Inflammatory macrophage treated with lipopolysaccharide for 4 hours (primary cell): ENCODE measurements around the gene MYO1F.
"Not testable (repeated sequence)": the region's sequence is repeated elsewhere in the genome, so short reads cannot be mapped to it uniquely, and the experiment has no call there.

Experiments used
- DNase-seq: peaks from one replicate; pipeline ENCODE4 v3.0.0-alpha.2; 2020

Gene MYO1F

GRCh38 chr19:8596168-8596567, 18.9 kb upstream of the MYO1F start:
- no peak for DNase-seq

DNA sequence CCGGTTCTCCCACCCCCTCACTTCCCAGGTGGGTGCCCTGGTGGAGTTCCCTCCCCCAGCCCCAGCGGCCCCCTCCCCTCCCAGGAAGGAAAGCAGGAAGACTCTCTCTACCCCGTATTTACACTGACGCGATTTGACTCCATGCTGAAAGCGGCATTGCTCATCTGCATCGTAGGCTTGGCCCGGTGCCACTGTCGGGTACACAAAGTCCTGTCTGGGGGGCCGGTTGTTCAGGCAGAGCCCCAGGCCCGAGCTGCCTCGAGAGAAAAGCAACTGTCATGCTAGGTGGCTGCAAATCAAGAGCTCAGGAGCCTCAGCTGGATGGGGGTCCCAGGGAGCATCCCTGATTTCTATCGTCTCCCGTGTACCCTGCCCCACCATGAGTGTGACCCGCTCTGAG, 18.4 kb upstream of the MYO1F start:
- no peak for DNase-seq

DNA sequence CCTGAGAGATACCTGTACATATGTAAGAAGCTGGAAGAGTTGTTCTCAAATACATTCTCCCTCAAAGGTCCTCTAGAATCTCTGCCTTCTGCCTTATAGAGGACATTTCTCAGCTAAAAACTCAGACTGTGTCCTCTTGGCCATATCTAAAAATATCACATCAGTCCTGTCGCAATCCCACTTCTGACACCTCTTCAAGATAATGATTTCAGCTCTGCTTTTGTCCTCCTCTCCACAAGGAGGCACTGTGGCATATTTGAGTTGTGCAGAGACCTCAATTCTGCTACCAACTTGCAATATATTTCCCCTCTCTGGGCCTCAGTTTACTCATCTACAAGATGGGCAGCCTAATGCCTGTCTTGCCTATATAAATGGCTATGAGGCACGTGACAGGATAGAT, 16.7 kb upstream of the MYO1F start:
- no peak for DNase-seq

- DNase-seq = peak; percentile 77
Observed at GRCh38 chr19:8592231-8593009, 15.2 kb upstream of the MYO1F start.

DNA sequence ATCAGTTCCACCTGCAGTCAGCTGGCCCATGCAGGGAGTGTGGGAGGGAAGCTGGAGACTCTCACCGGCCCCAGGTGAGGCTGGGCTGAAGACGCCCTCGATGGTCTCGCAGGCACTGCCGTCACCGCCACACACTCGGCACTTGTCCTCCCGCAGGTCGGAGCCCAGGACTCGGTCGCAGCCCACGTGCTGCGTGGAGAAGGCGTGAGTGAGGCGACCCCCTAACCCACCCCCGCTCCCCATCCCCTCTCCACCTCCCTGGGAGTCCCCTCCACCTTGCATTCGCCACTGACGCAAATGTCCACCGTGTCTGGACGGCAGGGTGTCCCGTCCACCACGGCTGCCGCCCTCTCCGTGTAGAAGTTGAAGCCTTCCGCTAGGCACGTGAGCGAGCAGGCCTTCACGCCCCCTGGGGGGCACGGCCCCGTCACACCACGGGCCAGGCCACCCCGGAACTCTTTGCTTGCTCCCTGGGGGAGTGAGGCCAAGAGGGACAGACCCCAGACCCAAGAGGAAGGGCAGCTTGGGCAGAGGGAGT, 12.0 kb upstream of the MYO1F start:
- DNase-seq = no peak

DNA sequence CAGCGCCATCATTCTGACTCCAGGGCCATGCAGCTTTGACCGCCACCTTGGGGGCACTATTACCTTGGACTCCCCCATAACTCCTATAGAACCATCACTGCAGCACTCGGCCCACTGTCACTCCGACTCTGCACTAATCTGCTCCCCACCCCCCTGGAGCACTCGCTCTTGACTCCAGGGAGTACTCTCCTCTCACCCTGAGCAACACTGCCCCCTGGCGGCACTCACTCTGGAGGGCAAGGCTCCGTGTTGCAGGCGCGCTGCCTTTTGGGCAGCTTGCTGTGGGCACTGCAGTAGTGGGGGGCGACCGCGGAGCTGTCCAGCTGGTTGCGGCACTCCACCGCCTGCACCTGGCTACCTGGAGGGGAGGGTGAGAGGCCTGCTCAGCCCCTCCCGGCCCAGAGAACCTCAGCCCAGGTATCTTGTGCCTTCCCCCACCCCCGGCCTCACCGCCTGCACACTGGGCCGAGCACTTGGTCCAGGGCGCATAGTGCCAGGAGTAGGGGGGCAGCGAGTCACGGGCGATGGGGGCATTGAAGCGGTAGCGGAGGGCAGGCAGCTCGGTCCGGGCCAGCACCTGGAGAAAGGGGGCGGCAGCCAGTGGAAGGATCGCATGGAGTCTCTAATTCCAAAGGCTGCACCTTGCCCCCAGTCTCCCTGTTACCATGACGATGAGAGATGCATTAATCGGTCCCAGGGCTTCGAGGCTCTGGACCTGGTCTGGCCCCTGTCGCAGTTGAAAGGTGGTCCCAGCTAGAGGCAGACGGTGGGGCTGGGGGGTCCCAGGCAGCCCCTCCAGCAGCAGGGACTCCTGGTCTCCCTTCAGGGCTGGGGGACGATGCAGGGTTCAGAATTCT, 8.9 kb upstream of the MYO1F start:
- DNase-seq = peak; percentile 41

DNA sequence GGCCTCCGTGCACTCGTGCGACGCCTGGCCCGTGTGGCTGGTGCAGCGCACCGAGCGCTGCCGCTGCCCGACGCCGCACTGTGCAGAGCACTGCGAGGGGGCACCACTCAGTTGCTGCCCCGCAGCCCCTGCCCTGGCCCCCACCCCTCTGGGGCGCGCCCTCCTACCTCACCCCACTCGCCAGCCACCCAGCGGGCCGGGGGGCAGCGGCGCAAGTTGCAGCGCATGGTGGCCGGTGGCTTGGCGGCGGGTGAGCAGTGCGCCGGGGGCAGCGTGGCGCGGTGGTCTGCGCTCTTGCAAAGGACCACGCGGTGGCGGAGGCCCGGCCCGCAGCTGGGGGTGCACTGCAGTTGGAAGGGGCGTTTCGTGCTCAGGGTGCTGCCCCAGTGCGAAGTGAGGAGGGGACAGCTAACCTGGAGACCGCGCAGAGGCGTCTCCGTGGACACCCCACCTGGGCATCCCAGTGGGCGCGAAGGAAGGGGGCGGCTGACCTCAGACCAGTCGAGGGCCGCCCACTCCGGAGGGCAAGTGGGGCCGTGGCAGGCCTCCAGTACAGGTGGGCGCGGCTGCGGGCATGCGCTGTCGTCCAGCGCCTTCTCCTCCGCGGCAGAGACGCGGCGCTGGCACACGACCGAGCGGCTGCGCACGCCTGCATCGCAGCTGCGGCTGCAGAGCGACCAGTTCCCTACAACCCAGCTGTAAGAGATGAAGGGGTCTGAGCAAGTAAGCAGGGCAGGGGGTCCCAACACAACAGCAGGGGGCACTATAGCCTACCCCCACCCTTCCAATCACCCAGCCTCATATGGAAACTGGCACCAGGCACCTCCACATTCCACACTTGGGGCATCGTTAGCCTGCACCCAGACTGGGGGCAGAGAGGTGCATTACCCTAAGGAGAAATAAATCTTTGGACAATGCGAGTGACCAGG, 8.0 kb upstream of the MYO1F start:
- DNase-seq = no peak

GRCh38 chr19:8580710-8581281, 3.6 kb upstream of the MYO1F start:
- DNase-seq = peak; percentile 77

DNA sequence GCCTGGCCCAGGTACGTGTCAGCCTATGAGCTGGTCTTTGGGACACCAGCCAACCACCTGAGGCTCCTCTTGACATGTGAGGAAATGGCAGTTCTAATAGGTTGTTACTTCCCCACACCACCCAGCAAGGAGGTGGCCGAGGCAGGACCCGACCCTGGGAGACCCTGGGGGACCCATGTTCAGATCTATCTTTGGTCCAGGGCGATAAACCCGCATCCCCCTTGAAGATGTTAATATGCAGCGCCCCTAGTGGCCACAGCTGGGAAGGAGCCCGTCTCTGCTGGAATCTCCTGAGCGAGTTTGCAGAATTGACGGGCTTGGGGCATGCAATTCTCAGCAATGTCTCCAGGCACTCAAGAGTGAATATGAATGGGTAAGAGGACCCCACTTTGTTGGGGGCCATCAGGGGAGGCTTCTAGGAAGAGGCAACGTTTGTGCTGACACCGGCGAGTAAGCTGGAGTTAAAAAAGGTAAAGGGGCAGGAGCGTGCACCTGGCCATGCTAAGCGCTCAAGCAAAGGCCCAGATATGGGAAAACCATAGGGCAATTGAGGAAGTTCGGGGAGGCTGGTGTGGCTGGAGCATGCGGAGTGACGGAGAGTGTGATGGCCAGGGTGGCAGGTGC, 1.5 kb upstream of the MYO1F start:
- peak; percentile 76 for DNase-seq

- DNase-seq = no peak
Observed at GRCh38 chr19:8577741-8578140, 499 bp upstream of the MYO1F start.

- DNase-seq = peak; percentile 81
Observed at GRCh38 chr19:8576273-8576993, 809 bp downstream of the MYO1F start.

- peak; percentile 43 for DNase-seq
Observed at GRCh38 chr19:8575467-8575997, 1.7 kb downstream of the MYO1F start.

DNA sequence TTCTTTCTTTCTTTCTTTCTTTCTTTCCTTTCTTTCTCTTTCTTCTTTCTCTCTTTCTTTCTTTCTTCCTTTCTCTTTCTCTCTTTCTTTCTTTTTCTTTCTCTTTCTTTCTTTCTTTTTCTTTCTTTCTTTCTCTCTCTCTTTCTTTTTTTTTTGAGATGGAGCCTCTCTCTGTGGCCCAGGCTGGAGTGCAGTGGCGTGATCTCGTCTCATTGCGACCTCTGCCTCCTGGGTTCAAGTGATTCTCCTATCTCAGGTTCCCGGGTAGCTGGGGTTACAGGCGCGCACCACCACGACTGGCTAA, 2.7 kb downstream of the MYO1F start:
- DNase-seq = not testable (repeated sequence)

GRCh38 chr19:8573316-8573715, 3.9 kb downstream of the MYO1F start:
- DNase-seq = peak; percentile 54

- DNase-seq = peak; percentile 91
Observed at GRCh38 chr19:8571006-8571411, 6.2 kb downstream of the MYO1F start.

DNA sequence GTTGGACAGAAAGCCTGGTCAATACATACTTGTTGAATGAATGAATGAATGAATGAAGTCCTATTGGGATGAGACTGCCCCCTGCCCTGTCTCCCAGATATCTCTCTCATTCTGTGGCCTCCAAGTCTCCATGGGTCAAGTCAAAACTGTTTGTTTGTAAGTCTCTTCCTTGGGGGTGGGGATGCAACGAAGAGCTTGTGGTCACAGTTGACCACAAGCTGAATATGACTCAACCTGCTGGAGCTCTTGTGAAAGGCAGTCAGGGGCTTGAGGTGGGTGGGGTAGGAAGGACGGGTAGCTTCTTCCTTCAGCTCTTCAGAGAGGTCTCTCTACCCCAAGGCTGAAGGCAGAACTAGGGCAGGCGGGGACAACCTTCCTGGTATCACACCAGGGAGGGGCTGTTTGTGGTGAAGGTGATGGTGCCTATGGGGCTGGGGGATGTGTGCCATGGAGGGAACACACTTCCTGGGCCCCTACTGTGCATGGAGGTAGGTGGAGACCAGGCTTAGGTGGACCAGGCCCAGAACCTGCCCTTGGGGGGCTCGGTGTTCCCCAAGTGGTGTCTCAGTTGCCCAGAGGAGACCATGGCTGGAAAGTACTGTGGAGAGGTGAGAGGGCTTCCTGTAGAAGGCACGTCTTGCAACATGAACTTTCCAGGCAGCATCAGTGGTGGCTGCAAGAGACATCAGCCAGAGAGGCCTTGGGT, 8.0 kb downstream of the MYO1F start:
- DNase-seq = peak; percentile 97

GRCh38 chr19:8567522-8568172, 9.6 kb downstream of the MYO1F start:
- peak; percentile 79 for DNase-seq

DNA sequence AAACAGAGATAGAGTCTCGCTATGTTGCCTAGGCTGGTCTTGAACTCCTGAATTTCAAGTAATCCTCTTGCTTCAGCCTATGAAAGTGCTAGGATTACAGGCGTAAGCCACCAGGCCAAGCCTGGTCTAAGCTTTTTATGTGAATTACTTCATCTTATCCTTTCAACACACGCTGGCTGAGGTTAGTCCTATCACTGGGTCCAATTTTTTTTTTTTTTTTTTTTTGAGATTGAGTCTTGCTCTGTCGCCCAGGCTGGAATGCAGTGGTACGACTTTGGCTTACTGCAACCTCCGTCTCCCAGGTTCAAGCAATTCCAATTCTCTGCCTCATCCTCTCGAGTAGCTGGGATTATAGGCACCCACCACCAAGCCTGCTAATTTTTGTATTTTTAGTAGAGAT, 10.4 kb downstream of the MYO1F start:
- peak; percentile 48 for DNase-seq

GRCh38 chr19:8564866-8565265, 12.4 kb downstream of the MYO1F start:
- DNase-seq = peak; percentile 61
